RWPE2 (cell line): ENCODE results near the gene CLASP1.
A peak's percentile ranks its signal among the peaks of the same experiment; 100 is the strongest.

Experiments used
- ATAC-seq: fragments of 200-7000 bp; cut with Tn5 transposase; 3 replicates; pipeline ENCODE4 v1.9.1; 2021; ENCODE audit warnings: low read depth
- DNase-seq: peaks from one replicate; pipeline ENCODE4 v3.0.0-alpha.2; 2020; ENCODE audit warnings: low spot score
- H3K27ac ChIP-seq: fragments of 450-650 bp; 2 replicates; pipeline ENCODE4 v1.5.1; 2017; ENCODE audit warnings: mild to moderate bottlenecking; ENCODE audit not compliant: poor library complexity, severe bottlenecking
- H3K27me3 ChIP-seq: fragments of 250-450 bp; sonication (Bioruptor Pico); 2 replicates; pipeline ENCODE4 v1.5.1; 2021; ENCODE audit warnings: mild to moderate bottlenecking, moderate library complexity; ENCODE audit not compliant: insufficient read depth, poor library complexity, severe bottlenecking
- H3K36me3 ChIP-seq: fragments of 250-450 bp; sonication (Bioruptor Pico); 2 replicates; pipeline ENCODE4 v1.5.1; 2020; ENCODE audit warnings: low read depth, mild to moderate bottlenecking, moderate library complexity
- H3K4me1 ChIP-seq: fragments of 250-450 bp; sonication (Bioruptor Pico); 2 replicates; pipeline ENCODE4 v1.5.1; 2021; ENCODE audit warnings: mild to moderate bottlenecking, moderate library complexity; ENCODE audit not compliant: insufficient read depth, poor library complexity, severe bottlenecking
- H3K4me3 ChIP-seq: fragments of 250-450 bp; sonication (Bioruptor Pico); 2 replicates; pipeline ENCODE4 v1.5.1; 2021; ENCODE audit warnings: mild to moderate bottlenecking, moderate library complexity; ENCODE audit not compliant: severe bottlenecking
- H3K9me3 ChIP-seq: fragments of 250-450 bp; sonication (Bioruptor Pico); 2 replicates; pipeline ENCODE4 v1.5.1; 2021; ENCODE audit warnings: mild to moderate bottlenecking, moderate library complexity; ENCODE audit not compliant: severe bottlenecking
- TF ChIP-seq, protein P1 (sequence below): fragments of 450-650 bp; IDR thresholded peaks from one replicate; pipeline ENCODE4 v1.5.1; 2017; ENCODE audit warnings: mild to moderate bottlenecking, moderate library complexity; ENCODE audit not compliant: poor library complexity, severe bottlenecking

CLASP1 gene

GRCh38 chr2:121545913-121546312 lies 103.3 kb downstream of the CLASP1 start:
- no peaks in the 10 kb centered on the region for H3K9me3 ChIP-seq
- no peak overlapping the region for H3K4me3 ChIP-seq
- no peak overlapping the region for H3K27ac ChIP-seq
- TF ChIP-seq, protein P1, sequence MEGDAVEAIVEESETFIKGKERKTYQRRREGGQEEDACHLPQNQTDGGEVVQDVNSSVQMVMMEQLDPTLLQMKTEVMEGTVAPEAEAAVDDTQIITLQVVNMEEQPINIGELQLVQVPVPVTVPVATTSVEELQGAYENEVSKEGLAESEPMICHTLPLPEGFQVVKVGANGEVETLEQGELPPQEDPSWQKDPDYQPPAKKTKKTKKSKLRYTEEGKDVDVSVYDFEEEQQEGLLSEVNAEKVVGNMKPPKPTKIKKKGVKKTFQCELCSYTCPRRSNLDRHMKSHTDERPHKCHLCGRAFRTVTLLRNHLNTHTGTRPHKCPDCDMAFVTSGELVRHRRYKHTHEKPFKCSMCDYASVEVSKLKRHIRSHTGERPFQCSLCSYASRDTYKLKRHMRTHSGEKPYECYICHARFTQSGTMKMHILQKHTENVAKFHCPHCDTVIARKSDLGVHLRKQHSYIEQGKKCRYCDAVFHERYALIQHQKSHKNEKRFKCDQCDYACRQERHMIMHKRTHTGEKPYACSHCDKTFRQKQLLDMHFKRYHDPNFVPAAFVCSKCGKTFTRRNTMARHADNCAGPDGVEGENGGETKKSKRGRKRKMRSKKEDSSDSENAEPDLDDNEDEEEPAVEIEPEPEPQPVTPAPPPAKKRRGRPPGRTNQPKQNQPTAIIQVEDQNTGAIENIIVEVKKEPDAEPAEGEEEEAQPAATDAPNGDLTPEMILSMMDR: no peak
- H3K36me3 ChIP-seq: no peaks in the 10 kb centered on the region
- ATAC-seq (no peak), DNase-seq (no peak)
- H3K4me1 ChIP-seq: peaks cover 4% of the 10 kb centered on the region
- no peaks in the 10 kb centered on the region for H3K27me3 ChIP-seq

DNA sequence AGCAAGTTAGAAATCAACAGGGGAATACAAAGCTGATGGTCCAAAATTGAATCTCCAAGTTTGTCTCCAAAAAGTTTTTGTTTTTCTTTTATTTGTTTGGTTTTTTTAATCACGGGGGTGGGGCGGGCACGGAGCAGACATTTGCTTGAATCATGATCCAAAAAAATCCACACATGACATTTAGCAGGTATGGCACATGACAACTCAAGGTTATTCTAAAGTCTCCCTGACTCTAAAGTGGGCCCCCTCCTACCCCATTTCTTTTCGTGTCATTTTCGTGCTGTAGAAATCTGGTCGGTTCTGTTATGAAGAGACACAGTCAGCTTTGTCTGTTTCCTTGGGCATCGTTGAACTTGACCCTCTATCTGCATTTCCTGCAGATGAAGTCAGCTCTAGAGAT lies 104.0 kb downstream of the CLASP1 start:
- ATAC-seq: no peak
- H3K4me3 ChIP-seq: no peak overlapping the region
- H3K27ac ChIP-seq: no peak overlapping the region
- DNase-seq: no peak
- TF ChIP-seq, protein P1: no peak
- H3K4me1 ChIP-seq: peaks cover 4% of the 10 kb centered on the region
- no peaks in the 10 kb centered on the region for H3K9me3 ChIP-seq
- H3K36me3 ChIP-seq: no peaks in the 10 kb centered on the region
- no peaks in the 10 kb centered on the region for H3K27me3 ChIP-seq

- ATAC-seq (no peak), DNase-seq (no peak)
- Histone ChIP-seq H3K4me1 (peaks cover 4% of the 10 kb centered on the region), H3K27ac (no peak overlapping the region), H3K4me3 (no peak overlapping the region), H3K27me3 (no peaks in the 10 kb centered on the region), H3K36me3 (no peaks in the 10 kb centered on the region), H3K9me3 (no peaks in the 10 kb centered on the region)
- TF ChIP-seq, protein P1: no peak
Measured at GRCh38 chr2:121541495-121541894, 107.8 kb downstream of the CLASP1 start.

DNA sequence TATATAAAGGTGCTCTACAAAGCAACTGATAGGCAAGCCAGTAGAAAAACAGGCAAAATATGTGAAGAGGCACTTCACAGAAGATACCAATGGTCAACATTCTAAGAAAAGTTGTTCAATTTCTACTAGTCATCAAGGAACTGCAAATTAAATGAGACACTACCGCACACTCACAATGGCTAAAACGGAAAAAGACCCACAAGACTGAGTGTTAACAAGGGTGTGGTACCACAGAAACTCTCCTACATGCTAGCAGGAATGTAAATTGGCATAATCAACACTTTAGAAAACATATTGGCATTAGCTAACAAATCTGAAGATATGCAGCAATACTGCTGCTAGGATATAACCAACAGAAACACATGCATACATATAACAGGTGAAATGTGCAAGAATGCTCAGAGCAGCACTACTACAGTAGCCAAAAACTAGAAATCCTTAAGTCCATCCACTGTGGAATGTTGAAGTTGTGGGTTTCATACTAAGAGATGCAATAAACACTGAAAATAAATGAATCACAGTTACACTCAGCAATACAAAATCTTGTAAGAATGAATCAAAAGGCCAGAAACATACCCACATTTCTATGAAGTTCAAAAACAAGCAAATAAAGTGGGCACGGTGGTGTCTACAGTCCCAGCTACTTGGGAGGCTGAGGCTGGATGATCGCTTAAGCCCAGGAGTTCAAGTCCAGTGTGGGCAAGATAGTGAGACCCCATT lies 109.4 kb downstream of the CLASP1 start:
- H3K27ac ChIP-seq: no peak overlapping the region
- no peak for DNase-seq
- H3K36me3 ChIP-seq: no peaks in the 10 kb centered on the region
- H3K9me3 ChIP-seq: no peaks in the 10 kb centered on the region
- peak; percentile 17; the same call in 1 of the 3 replicates for ATAC-seq
- H3K27me3 ChIP-seq: no peaks in the 10 kb centered on the region
- TF ChIP-seq, protein P1: no peak
- no peak overlapping the region for H3K4me3 ChIP-seq
- H3K4me1 ChIP-seq: peaks cover 4% of the 10 kb centered on the region

- Histone ChIP-seq H3K27me3 (no peaks in the 10 kb centered on the region), H3K4me3 (no peak overlapping the region), H3K9me3 (no peaks in the 10 kb centered on the region), H3K27ac (no peak overlapping the region), H3K4me1 (peaks cover 13% of the 10 kb centered on the region), H3K36me3 (no peaks in the 10 kb centered on the region)
- DNase-seq: no peak
- TF ChIP-seq, protein P1: no peak
- ATAC-seq: no peak
Measured at GRCh38 chr2:121536850-121537557, 112.3 kb downstream of the CLASP1 start.
